ENCODE results near the gene OR10X1. TPM values are rescaled to one million over a fixed set of nuclear protein-coding genes. Genes with fewer than 3 reads are reported as not detected.
A peak's percentile ranks its signal among the peaks of the same experiment; 100 is the strongest.

OR10X1 gene
- total RNA-seq, 1 donor from 2014 or later, result not detected

- no peaks in the 10 kb centered on the region for H3K27me3 ChIP-seq (ENCODE audit: low read depth)
- TF ChIP-seq, protein P1, sequence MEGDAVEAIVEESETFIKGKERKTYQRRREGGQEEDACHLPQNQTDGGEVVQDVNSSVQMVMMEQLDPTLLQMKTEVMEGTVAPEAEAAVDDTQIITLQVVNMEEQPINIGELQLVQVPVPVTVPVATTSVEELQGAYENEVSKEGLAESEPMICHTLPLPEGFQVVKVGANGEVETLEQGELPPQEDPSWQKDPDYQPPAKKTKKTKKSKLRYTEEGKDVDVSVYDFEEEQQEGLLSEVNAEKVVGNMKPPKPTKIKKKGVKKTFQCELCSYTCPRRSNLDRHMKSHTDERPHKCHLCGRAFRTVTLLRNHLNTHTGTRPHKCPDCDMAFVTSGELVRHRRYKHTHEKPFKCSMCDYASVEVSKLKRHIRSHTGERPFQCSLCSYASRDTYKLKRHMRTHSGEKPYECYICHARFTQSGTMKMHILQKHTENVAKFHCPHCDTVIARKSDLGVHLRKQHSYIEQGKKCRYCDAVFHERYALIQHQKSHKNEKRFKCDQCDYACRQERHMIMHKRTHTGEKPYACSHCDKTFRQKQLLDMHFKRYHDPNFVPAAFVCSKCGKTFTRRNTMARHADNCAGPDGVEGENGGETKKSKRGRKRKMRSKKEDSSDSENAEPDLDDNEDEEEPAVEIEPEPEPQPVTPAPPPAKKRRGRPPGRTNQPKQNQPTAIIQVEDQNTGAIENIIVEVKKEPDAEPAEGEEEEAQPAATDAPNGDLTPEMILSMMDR (IDR thresholded peaks at IDR 0.05; ENCODE audit: borderline replicate concordance), result no peak
- H3K4me3 ChIP-seq, result no peak overlapping the region
- H3K27ac ChIP-seq (replicated peaks), result no peak overlapping the region
- no peak for DNase-seq
- no peaks in the 10 kb centered on the region for H3K36me3 ChIP-seq
- H3K4me1 ChIP-seq, result no peaks in the 10 kb centered on the region
- intact Hi-C loops (cut with micrococcal nuclease), result no loop called here
- H3K9me3 ChIP-seq (replicated peaks), result peaks cover 3% of the 10 kb centered on the region
Observed at GRCh38 chr1:158564608-158565007, 15.1 kb downstream of the OR10X1 start.

DNA sequence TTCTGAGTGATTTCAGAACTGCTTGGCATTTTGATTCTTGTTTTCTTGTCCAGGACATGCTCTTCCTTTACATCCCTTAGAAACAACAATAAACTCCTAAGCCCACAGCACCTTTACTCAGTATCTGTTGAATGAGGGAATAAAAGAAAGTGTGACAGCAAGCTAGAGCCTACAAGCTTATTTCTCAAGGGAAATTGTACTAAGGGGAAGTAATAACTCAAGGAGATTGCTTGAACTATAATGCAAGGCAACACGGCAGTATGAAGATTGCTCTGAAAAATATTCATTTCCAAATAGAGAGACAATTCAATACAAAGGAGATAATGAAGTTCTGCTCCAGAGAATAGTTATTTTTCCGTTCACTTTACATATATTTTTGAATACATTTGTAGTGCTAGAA is 15.8 kb downstream of the OR10X1 start:
- no peaks in the 10 kb centered on the region for H3K36me3 ChIP-seq
- no peak for DNase-seq
- intact Hi-C loops (cut with micrococcal nuclease), result no loop called here
- H3K27ac ChIP-seq (replicated peaks), result no peak overlapping the region
- H3K9me3 ChIP-seq (replicated peaks), result peaks cover 3% of the 10 kb centered on the region
- no peaks in the 10 kb centered on the region for H3K4me1 ChIP-seq
- H3K27me3 ChIP-seq (ENCODE audit: low read depth), result no peaks in the 10 kb centered on the region
- TF ChIP-seq, protein P1 (IDR thresholded peaks at IDR 0.05; ENCODE audit: borderline replicate concordance), result no peak
- H3K4me3 ChIP-seq, result no peak overlapping the region

DNA sequence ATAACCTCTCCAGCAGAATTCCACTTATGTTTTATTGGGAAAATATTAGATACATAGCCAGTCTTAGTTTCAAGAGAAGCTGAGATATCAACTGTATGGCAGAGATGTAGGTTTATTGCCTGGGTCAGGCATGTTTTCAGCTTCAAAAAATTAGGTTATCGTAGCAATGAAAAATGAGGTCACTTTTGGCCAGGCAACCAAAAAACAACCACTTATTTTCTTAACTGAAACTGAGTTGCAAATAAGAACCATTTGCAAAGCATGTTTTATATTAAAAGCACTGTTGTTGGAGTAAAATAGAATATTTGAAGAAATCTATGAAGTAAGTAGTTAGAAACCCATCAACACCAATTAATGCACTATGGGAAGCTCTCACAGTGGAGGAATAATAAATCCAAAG is 20.0 kb downstream of the OR10X1 start:
- intact Hi-C loops (cut with micrococcal nuclease), result no loop called here
- Histone ChIP-seq H3K4me1 (no peaks in the 10 kb centered on the region), H3K27me3 (ENCODE audit: low read depth) (no peaks in the 10 kb centered on the region), H3K36me3 (no peaks in the 10 kb centered on the region), H3K9me3 (replicated peaks) (no peaks in the 10 kb centered on the region), H3K4me3 (no peak overlapping the region), H3K27ac (replicated peaks) (no peak overlapping the region)
- no peak for DNase-seq
- TF ChIP-seq, protein P1 (IDR thresholded peaks at IDR 0.05; ENCODE audit: borderline replicate concordance), result no peak

DNA sequence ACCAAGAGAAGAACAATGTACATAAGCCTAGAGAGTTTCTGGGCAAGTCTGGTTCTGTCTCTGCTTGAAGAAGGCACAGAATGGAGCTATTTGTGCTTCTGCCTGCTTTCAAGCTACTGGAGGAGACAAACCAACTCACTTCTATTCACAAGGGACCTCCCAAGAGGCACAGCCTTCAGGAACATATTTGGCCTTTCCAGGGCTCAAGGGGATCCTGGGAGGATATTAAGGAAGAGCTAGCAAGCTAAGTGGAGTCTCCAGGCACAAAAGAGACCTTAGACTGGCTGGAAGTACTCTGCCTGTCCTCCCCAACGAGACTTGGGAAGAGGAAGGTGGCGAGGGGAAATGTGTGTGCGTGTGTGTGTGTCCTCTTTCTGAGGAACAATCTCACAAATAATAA is 25.3 kb downstream of the OR10X1 start, which contains the start of gene OR6Y1:
TSS of gene OR6Y1 (minus strand) at position 54 of the 400 bp plus-strand sequence. CDS start 6,300 bp downstream, outside the sequence.
- Histone ChIP-seq H3K27ac (replicated peaks) (peak within 1 kb of the TSS; percentile 63), H3K4me3 (peak within 1 kb of the TSS; percentile 13), H3K36me3 (no peaks in the 10 kb centered on the region), H3K9me3 (replicated peaks) (no peaks in the 10 kb centered on the region), H3K4me1 (no peaks in the 10 kb centered on the region), H3K27me3 (ENCODE audit: low read depth) (no peaks in the 10 kb centered on the region)
- TF ChIP-seq, protein P1 (IDR thresholded peaks at IDR 0.05; ENCODE audit: borderline replicate concordance), result no peak
- intact Hi-C loops (cut with micrococcal nuclease), result no loop called here
- DNase-seq, result no peak

GRCh38 chr1:158552296-158552695 is 27.4 kb downstream of the OR10X1 start:
- intact Hi-C loops (cut with micrococcal nuclease), result no loop called here
- Histone ChIP-seq H3K27me3 (ENCODE audit: low read depth) (no peaks in the 10 kb centered on the region), H3K9me3 (replicated peaks) (no peaks in the 10 kb centered on the region), H3K4me3 (no peak overlapping the region), H3K4me1 (no peaks in the 10 kb centered on the region), H3K36me3 (no peaks in the 10 kb centered on the region), H3K27ac (replicated peaks) (peak overlapping the region; percentile 63)
- TF ChIP-seq, protein P1 (IDR thresholded peaks at IDR 0.05; ENCODE audit: borderline replicate concordance), result no peak
- no peak for DNase-seq

Measured in left ventricle myocardium inferior (tissue), 1 donor.